Osteocyte (in vitro differentiated cells): Measurements from ENCODE around the gene FBXO38. TPM values are rescaled to one million over a fixed set of nuclear protein-coding genes. Genes with fewer than 3 reads are reported as not detected.

Source experiments
- DNase-seq: peaks from one replicate; pipeline ENCODE4 v3.0.0; 2021; ENCODE audit warnings: mixed read lengths; ENCODE audit not compliant: unreplicated experiment; ENCODE audit errors: extremely low spot score
- H3K27ac Mint-ChIP-seq: one replicate; pipeline ENCODE4 v1.8.0; 2021; ENCODE audit warnings: mild to moderate bottlenecking, mixed read lengths; ENCODE audit not compliant: unreplicated experiment
- H3K27me3 Mint-ChIP-seq: one replicate; pipeline ENCODE4 v1.8.0; 2021; ENCODE audit warnings: mixed read lengths; ENCODE audit not compliant: unreplicated experiment
- H3K36me3 Mint-ChIP-seq: one replicate; pipeline ENCODE4 v1.8.0; 2021; ENCODE audit warnings: mixed read lengths; ENCODE audit not compliant: unreplicated experiment
- H3K4me1 Mint-ChIP-seq: one replicate; pipeline ENCODE4 v1.8.0; 2021; ENCODE audit warnings: mixed read lengths; ENCODE audit not compliant: unreplicated experiment
- H3K4me3 Mint-ChIP-seq: one replicate; pipeline ENCODE4 v1.8.0; 2021; ENCODE audit warnings: mild to moderate bottlenecking, moderate library complexity, mixed read lengths; ENCODE audit not compliant: unreplicated experiment
- H3K9me3 Mint-ChIP-seq: one replicate; pipeline ENCODE4 v1.8.0; 2021; ENCODE audit warnings: mixed read lengths; ENCODE audit not compliant: unreplicated experiment
- CTCF ChIP-seq: fragments of 200-600 bp; sonication (generic); IDR thresholded peaks from 2 replicates; pipeline ENCODE4 v1.5.0; 2021; ENCODE audit warnings: antibody characterized with exemption, mild to moderate bottlenecking, moderate library complexity
- total RNA-seq: library from RNA; stranded (reverse); gene quantifications from 2 replicates; pipeline ENCODE4 v1.2.1, GENCODE V29; 2021

Gene FBXO38
- total RNA-seq, 1 donor from 2014 or later = 50.1 TPM

- Mint-ChIP-seq H3K36me3 (no peaks in the 10 kb centered on the region), H3K27ac (no peak overlapping the region), H3K9me3 (peaks cover 13% of the 10 kb centered on the region), H3K4me1 (no peaks in the 10 kb centered on the region), H3K27me3 (peaks cover 14% of the 10 kb centered on the region), H3K4me3 (no peak overlapping the region)
- no peak for DNase-seq
- TF ChIP-seq CTCF = no peak
Measured at GRCh38 chr5:148364343-148364742, 19.4 kb upstream of the FBXO38 start.

GRCh38 chr5:148368299-148368698 lies 15.5 kb upstream of the FBXO38 start:
- Mint-ChIP-seq H3K27me3 (peaks cover 14% of the 10 kb centered on the region), H3K4me1 (no peaks in the 10 kb centered on the region), H3K9me3 (peaks cover 13% of the 10 kb centered on the region), H3K4me3 (no peak overlapping the region), H3K36me3 (no peaks in the 10 kb centered on the region), H3K27ac (no peak overlapping the region)
- no peak for TF ChIP-seq CTCF
- no peak for DNase-seq

- H3K4me3 Mint-ChIP-seq = no peak overlapping the region
- no peaks in the 10 kb centered on the region for H3K4me1 Mint-ChIP-seq
- peaks cover 4% of the 10 kb centered on the region for H3K27me3 Mint-ChIP-seq
- no peak for TF ChIP-seq CTCF
- H3K27ac Mint-ChIP-seq = no peak overlapping the region
- DNase-seq = no peak
- H3K9me3 Mint-ChIP-seq = peaks cover 13% of the 10 kb centered on the region
- no peaks in the 10 kb centered on the region for H3K36me3 Mint-ChIP-seq
Measured at GRCh38 chr5:148372166-148372725, 11.5 kb upstream of the FBXO38 start.

- H3K27me3 Mint-ChIP-seq = peaks cover 3% of the 10 kb centered on the region
- TF ChIP-seq CTCF = no peak
- peaks cover 12% of the 10 kb centered on the region for H3K9me3 Mint-ChIP-seq
- DNase-seq = no peak
- H3K4me3 Mint-ChIP-seq = no peak overlapping the region
- no peak overlapping the region for H3K27ac Mint-ChIP-seq
- no peaks in the 10 kb centered on the region for H3K4me1 Mint-ChIP-seq
- H3K36me3 Mint-ChIP-seq = no peaks in the 10 kb centered on the region
Measured at GRCh38 chr5:148372893-148373292, 10.9 kb upstream of the FBXO38 start.

- Mint-ChIP-seq H3K4me3 (no peak overlapping the region), H3K27ac (no peak overlapping the region), H3K4me1 (no peaks in the 10 kb centered on the region), H3K27me3 (no peaks in the 10 kb centered on the region), H3K36me3 (no peaks in the 10 kb centered on the region), H3K9me3 (no peaks in the 10 kb centered on the region)
- peak; percentile 71 for TF ChIP-seq CTCF
- no peak for DNase-seq
Measured at GRCh38 chr5:148374690-148375360, 8.9 kb upstream of the FBXO38 start.
